Esophagus muscularis mucosa (tissue), 2 donors: ENCODE measurements around the gene ARHGAP8.

Source experiments
- POLR2A ChIP-seq: fragments of 450-650 bp; IDR thresholded peaks from one replicate; pipeline ENCODE4 v1.6.1; 2017; ENCODE audit warnings: antibody characterized with exemption, moderate library complexity, mild to moderate bottlenecking, low read depth
- POLR2AphosphoS5 ChIP-seq, 2 donors: sonication (generic); formaldehyde crosslinking; IDR thresholded peaks; one replicate each; pipeline ENCODE4 v1.6.1; 2017; ENCODE audit warnings: antibody characterized with exemption in 2 of 2

DNA sequence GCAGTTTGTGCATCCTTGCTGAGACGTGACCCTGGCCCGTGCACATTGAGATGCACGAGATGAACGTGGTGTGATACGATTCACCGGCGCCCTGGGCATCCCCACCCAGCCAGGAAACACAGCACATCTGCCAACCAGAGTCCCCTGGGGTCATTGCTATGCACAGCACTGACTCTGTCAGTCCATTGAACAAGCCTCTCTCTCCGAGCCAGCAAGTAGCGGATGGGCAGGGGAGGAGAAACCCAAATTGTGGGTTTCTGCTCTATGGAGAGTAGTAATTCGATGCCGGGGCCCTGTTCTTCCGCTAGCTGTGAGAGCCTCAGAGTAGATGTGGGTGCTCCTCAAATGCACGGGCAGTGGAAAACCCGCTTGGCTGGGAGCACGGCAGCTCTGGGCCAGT lies 85.1 kb downstream of the ARHGAP8 start:
- no peak for TF ChIP-seq POLR2AphosphoS5 (IDR thresholded peaks at IDR 0.05)
- TF ChIP-seq POLR2A, result no peak
